ENCODE measurements around the gene HSD11B2. TPM values are rescaled to one million over a fixed set of nuclear protein-coding genes. Genes with fewer than 3 reads are reported as not detected.

HSD11B2 gene
- total RNA-seq, 1 experiment from 2014 or later: 0.77 TPM

GRCh38 chr16:67400901-67401300 lies 30.0 kb upstream of the HSD11B2 start:
- Histone ChIP-seq H3K4me3 (ENCODE audit: low read depth in 2 of 2, low read length in 2 of 2) (no peak overlapping the region), H3K27me3 (ENCODE audit: control insufficient read depth, insufficient read depth, low read length) (no peaks in the 10 kb centered on the region), H3K36me3 (ENCODE audit: control insufficient read depth, insufficient read depth, low read length) (no peaks in the 10 kb centered on the region), H3K9me3 (ENCODE audit: control insufficient read depth, insufficient read depth, low read depth, low read length) (no peaks in the 10 kb centered on the region), H3K4me1 (ENCODE audit: control insufficient read depth, insufficient read depth, low read length) (no peaks in the 10 kb centered on the region), H3K27ac (ENCODE audit: low read length) (no peak overlapping the region)
- DNase-seq (ENCODE audit: low read depth, low spot score) (no peak), ATAC-seq (no peak)
- intact Hi-C loops (cut with micrococcal nuclease; ENCODE audit: unreplicated experiment) (no loop called here), in situ Hi-C loops (cut with HindIII; ENCODE audit: low pct_unique_long_range_greater_than_20kb, low sequenced_read_pairs) (no loop called here)
- TF ChIP-seq, protein P1, sequence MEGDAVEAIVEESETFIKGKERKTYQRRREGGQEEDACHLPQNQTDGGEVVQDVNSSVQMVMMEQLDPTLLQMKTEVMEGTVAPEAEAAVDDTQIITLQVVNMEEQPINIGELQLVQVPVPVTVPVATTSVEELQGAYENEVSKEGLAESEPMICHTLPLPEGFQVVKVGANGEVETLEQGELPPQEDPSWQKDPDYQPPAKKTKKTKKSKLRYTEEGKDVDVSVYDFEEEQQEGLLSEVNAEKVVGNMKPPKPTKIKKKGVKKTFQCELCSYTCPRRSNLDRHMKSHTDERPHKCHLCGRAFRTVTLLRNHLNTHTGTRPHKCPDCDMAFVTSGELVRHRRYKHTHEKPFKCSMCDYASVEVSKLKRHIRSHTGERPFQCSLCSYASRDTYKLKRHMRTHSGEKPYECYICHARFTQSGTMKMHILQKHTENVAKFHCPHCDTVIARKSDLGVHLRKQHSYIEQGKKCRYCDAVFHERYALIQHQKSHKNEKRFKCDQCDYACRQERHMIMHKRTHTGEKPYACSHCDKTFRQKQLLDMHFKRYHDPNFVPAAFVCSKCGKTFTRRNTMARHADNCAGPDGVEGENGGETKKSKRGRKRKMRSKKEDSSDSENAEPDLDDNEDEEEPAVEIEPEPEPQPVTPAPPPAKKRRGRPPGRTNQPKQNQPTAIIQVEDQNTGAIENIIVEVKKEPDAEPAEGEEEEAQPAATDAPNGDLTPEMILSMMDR (IDR thresholded peaks at IDR 0.05): no peak
- no peak for TF ChIP-seq REST (IDR thresholded peaks at IDR 0.05; ENCODE audit: insufficient read depth in 1 of 2, low read depth in 2 of 2, low read length in 1 of 2)
- POLR2A ChIA-PET: no interaction called here
- CTCF ChIA-PET: no interaction called here
- no TSS peak for BruUV-seq (replicated peaks)

DNA sequence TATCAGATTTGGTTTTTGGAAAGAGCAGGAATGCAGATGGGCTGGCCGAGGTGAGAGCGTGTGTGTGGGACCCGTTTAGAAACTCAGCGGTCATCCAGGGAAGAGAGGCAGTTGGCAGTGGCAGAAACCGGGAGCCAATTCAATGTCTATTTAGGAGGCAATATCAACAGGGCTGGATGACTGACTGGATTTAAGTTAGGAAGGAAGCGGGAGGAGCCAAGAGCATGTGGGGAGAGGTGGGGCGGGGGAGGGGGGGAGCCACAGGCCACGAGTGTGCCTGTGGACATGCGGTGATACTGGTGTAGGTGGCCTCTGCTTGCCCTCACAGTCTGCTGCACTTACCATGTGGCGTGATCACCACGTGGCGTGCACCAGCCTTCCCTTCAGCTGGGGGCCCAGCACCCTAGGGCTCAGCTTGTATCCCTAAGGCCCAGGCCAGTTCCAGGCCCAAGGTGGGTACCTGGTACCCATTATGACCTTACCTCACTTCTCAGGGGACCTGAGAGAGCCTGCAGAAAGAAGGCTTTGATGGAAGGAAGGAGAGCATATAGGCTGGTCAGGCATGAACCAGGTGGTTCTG lies 26.9 kb upstream of the HSD11B2 start:
- H3K4me1 ChIP-seq (ENCODE audit: control insufficient read depth, insufficient read depth, low read length): no peaks in the 10 kb centered on the region
- ATAC-seq (no peak), DNase-seq (ENCODE audit: low read depth, low spot score) (no peak)
- intact Hi-C loops (cut with micrococcal nuclease; ENCODE audit: unreplicated experiment) (no loop called here), in situ Hi-C loops (cut with HindIII; ENCODE audit: low pct_unique_long_range_greater_than_20kb, low sequenced_read_pairs) (no loop called here)
- no peaks in the 10 kb centered on the region for H3K27me3 ChIP-seq (ENCODE audit: control insufficient read depth, insufficient read depth, low read length)
- ChIA-PET CTCF (no interaction called here), POLR2A (no interaction called here)
- H3K4me3 ChIP-seq (ENCODE audit: low read depth in 2 of 2, low read length in 2 of 2): no peak overlapping the region
- H3K27ac ChIP-seq (ENCODE audit: low read length): no peak overlapping the region
- no peaks in the 10 kb centered on the region for H3K36me3 ChIP-seq (ENCODE audit: control insufficient read depth, insufficient read depth, low read length)
- TF ChIP-seq TCF7L2 (IDR thresholded peaks at IDR 0.05; ENCODE audit: low read depth, low read length) (no peak), SIN3A (IDR thresholded peaks at IDR 0.05; ENCODE audit: borderline replicate concordance, insufficient read depth, low read depth, low read length) (no peak)
- no peaks in the 10 kb centered on the region for H3K9me3 ChIP-seq (ENCODE audit: control insufficient read depth, insufficient read depth, low read depth, low read length)
- BruUV-seq (replicated peaks): no TSS peak

DNA sequence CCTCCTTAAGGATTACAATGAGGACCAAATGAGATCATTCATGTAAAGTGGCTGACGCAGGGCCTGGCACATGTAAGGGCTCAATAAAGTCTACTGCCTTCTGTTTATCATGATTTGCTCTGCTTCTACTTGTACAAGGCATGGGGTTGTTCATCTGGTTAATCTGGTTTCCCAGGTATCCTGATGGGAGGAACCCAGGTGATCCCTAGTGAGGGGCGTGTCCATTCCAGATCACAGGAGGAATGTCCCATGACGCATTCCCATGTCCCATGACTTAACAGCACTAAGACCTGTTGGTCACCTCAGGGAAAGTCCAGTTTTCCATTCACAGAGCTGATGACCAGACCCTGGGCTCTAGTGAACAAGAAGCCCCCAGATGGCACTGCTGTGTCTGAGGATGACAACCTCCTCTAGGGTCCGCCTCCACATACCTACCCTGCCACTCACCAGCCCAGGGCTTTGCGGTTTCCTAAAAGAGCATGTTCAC lies 26.1 kb upstream of the HSD11B2 start:
- Histone ChIP-seq H3K9me3 (ENCODE audit: control insufficient read depth, insufficient read depth, low read depth, low read length) (no peaks in the 10 kb centered on the region), H3K36me3 (ENCODE audit: control insufficient read depth, insufficient read depth, low read length) (no peaks in the 10 kb centered on the region), H3K4me1 (ENCODE audit: control insufficient read depth, insufficient read depth, low read length) (no peaks in the 10 kb centered on the region), H3K27ac (ENCODE audit: low read length) (no peak overlapping the region), H3K27me3 (ENCODE audit: control insufficient read depth, insufficient read depth, low read length) (no peaks in the 10 kb centered on the region), H3K4me3 (ENCODE audit: low read depth in 2 of 2, low read length in 2 of 2) (no peak overlapping the region)
- DNase-seq (ENCODE audit: low read depth, low spot score) (no peak), ATAC-seq (no peak)
- no peak for TF ChIP-seq SIN3A (IDR thresholded peaks at IDR 0.05; ENCODE audit: borderline replicate concordance, insufficient read depth, low read depth, low read length)
- TF ChIP-seq TCF7L2 (IDR thresholded peaks at IDR 0.05; ENCODE audit: low read depth, low read length): no peak
- TF ChIP-seq REST (IDR thresholded peaks at IDR 0.05; ENCODE audit: insufficient read depth in 1 of 2, low read depth in 2 of 2, low read length in 1 of 2): no peak
- TF ChIP-seq, protein P1 (IDR thresholded peaks at IDR 0.05): no peak
- no peak for TF ChIP-seq POLR2AphosphoS5 (IDR thresholded peaks at IDR 0.05; ENCODE audit: low read depth, low read length)
- BruUV-seq (replicated peaks): no TSS peak
- intact Hi-C loops (cut with micrococcal nuclease; ENCODE audit: unreplicated experiment): no loop called here
- CTCF ChIA-PET: no interaction called here
- POLR2A ChIA-PET: no interaction called here
- in situ Hi-C loops (cut with HindIII; ENCODE audit: low pct_unique_long_range_greater_than_20kb, low sequenced_read_pairs): no loop called here
